Kidney tubule cell (primary cell): ENCODE measurements around the gene CTIF.

Experiments
- DNase-seq: peaks from one replicate; pipeline ENCODE4 v3.0.0-alpha.2; 2018; ENCODE audit warnings: low spot score

The CTIF gene

DNA sequence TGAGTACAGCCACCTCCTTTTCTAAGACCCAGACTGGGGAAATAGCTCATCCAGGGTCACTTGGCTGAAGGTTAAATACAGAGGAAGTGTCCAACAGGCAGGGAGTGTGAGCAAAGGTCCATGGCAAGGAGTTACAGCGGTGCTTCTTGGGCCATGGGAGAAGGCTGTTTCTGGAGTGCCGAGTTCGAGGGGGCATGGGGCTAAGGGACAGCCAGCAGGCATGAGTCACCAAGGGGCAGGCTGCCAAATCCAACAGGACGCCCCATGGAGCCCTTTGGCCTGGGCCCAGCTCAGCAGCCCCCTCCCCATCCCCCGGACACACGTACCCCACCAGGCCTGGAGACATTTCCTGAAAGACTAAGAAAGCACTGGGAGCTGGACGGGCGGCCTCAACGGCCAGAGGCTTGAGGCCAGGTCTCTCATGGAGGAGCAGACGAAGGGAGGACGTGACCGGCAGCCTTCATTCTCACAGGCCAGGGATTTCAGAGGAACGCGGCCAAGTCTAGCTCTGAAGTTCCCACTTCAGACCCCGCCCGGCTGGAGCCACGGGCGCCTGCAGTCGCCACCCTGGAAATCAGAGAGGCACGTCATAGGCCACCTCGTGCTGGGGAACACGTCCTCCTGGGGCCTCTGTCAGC, 251.5 kb downstream of the CTIF start:
- DNase-seq, result no peak

DNA sequence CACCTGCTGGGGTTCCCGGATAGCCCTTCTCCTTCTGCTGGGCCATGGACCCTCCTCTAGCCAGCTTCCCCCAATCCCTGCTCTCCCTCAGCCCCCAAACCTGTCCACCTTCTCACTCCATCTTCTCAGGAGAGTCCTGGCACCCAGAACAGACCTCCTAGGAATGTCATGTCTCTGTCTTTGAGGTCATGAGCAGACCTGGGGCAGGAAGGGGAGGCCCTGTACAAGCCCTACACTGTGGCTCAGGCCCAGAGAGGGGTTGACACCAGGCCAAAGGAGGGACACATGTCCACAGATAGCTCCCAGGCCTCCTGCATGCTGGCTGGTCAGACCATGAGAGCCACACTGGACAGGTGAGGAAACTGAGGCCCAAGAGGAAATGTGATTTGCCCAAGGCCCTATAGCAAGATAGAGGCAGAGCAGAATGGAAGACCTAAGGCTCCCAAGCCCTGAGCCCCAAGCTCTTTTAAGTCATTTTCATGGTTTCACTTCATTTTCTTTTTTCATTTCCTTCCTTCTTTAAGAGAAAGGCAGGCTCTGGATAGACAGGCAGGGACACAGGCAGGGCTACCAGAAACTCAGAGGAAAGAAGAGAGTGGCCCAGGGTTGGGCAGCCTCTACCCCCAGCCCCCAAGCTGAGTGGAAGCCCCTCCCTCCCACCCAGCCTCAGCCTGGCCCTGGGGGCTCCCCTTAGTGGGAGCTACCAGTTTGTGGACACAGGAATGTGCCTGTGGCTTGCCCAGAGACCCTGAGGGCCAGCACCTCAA, 252.2 kb downstream of the CTIF start:
- no peak for DNase-seq

DNA sequence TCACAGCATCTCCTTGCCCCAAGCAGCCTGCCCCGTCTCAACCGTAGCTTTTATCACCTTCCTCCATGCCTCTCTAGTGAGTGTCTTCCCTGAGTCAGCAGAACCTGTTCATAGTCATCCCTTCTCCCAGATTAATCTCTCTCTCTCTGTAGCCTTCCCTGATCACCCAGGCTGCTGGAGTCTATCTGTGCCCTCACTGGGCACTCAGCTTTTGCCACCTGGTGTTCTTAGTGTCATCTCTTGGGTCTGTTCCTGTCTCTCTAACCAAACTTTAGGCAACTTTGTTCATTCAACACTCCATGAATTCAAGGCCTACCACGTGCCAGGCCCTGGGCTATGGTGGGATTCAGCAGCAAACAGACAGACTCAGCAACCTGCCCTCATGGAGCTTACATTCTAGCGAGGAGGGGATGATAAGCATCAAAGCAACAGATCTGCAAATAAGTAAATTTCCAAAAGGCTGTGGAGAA, 252.8 kb downstream of the CTIF start:
- DNase-seq, result peak; percentile 57

DNA sequence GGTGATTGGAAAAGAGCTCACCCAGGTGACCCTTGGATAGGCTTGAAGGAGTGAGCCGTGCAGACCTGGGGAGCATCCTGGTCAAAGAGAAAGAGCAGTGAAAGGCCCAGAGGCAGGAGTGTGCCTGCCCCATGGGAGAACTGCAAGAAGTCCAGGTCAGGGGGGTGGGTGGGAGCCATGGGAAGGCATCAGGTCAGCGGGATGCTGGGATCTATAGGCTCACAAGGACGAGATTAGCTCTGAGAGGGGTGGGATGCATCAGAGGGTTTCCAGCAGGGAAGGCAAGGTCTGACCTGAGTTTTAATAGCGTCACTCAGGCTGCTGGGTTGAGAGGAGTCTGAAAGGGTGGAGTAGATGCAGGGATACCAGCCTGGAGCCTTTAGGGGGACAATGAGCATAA, 253.3 kb downstream of the CTIF start:
- DNase-seq, result no peak

DNA sequence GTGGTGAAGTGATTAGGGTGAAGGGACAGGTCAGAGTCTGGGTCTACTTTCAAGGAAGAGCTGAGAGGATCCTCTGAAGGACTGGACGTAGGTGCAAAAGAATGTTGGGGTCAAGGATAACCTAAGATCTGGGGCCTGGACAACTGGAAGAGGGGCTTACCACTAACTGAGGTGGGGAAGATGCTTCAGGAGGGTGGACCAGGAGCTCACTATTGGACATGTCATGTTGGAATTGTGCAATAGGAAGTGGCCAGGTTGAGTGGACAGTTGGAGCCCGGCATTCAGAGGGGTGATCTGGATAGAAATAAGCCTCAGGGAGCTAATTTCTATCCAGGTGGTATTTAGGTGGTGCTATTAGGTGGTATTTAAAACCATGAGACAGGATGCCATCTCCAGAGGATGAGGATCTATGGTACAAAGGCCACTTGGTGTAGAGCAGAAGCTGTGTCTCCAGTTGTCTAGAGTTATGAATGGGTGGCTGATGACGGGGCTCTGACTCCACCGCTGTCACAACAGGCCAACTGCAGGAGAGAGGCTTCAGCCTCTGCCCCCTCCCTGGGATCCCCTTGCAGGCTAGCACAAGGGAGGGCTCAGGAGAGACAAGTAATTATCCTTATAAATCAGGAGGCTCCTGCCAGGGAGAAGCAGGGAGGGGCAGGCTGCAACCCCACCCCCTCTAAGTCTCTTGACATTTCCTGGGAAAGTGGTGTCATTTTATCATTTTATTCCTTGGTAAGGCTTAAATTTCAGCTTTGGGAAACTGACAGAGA, 254.0 kb downstream of the CTIF start:
- no peak for DNase-seq

DNA sequence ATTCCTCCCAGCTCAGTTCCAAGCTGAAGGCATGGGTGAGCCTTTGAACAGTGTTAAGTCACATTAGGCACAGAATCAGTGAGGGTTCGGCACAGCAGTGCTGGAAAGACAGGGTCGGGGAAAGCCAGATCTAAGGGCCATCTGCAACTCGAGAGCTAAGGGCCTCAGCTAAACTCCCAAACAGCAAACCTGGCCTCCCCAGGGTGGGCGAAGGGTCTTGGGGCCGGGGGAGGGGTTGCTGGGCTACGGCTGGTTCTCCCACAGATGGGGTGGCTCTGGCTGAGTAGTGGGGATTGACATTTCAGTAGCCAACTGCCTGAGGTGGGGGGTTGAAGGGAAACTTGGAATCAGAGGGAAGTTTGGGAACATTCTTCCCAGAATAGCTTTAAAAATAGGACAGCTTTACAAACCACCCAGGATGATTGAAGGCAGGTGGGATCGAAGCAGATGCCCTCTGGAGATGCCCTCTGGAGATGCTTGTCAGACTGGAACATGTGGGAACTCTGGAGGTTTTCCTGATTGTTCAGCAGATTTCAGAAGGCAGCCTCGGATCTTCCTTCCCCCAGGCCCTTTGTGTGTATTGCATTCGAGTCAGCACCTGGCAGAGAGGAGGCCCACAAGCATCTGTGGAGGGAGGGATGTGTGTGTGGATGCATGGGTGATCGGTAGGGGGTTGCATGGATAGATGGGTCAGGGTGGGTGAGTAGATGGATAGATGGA, 255.6 kb downstream of the CTIF start:
- DNase-seq, result no peak

DNA sequence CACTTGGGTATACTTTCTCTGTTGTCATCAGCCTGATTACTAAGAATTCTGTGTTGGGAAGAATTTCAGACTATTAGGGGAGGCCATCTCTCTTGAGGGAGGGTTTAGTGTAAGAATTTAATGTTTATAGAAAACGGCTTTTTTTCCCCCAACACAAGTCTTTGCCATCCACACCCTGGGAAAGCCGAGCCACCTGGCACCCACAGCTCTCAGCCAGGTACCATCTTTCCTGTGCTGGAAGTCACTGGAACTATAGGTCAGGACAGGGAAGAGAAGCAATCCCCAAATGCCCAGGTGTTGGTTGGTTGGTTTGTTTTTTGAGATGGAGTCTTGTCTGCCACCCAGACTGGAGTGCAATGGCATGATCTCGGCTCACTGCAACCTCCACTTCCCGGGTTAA, 256.9 kb downstream of the CTIF start:
- no peak for DNase-seq

DNA sequence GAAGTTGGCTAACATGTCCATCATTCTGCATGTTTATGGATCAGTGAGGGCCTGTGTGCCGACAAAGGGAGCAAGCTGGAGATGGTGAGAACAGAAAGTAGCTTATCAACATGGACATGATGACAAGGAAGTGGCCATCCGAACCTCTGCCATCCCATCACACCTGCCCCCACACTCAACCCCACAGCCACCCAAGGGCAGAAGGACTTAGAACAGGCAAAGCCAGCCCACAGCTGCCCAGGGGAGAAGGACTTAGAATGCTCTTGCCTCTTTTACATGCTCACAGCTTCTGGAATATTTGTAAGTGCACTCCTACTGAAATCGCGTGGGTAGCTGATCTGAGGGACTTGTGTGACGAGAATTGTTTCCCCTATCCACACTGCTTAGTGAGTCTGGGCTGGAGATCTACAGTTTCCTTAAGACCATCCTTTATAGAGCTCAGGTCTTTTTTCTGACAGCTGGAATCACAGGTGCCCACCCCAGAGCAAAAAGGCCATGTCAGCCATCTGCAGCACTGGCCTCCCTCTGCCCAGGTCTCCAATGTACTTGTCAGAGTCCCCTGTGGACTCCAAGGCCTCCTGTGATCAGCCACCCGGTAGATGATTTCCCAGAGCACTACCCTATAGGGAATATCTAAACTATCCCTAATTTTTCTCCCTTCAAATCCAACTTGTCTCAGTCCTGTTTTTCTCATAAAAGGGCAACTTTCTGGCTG, 257.8 kb downstream of the CTIF start:
- DNase-seq, result no peak

DNA sequence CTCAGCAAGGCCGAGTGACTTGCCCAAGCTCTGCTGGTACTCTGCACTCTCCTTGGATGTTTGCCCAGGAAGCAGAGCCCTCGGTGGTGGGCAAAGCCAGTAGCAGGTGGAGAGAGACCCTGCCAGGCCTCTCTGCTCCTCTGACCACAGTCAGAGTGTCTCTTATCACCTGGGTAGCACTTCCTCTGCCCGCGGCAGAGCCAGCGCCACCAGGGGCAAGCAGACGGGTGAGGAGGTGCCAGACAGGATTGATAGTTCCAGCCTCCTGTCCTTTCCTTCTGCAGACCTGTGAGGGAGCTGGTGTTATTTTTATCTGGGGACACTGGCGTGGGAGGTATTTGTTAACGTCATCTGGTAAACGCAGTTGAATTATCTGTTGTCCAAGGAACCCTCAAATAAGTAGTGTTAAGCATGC, 259.0 kb downstream of the CTIF start:
- DNase-seq, result no peak

DNA sequence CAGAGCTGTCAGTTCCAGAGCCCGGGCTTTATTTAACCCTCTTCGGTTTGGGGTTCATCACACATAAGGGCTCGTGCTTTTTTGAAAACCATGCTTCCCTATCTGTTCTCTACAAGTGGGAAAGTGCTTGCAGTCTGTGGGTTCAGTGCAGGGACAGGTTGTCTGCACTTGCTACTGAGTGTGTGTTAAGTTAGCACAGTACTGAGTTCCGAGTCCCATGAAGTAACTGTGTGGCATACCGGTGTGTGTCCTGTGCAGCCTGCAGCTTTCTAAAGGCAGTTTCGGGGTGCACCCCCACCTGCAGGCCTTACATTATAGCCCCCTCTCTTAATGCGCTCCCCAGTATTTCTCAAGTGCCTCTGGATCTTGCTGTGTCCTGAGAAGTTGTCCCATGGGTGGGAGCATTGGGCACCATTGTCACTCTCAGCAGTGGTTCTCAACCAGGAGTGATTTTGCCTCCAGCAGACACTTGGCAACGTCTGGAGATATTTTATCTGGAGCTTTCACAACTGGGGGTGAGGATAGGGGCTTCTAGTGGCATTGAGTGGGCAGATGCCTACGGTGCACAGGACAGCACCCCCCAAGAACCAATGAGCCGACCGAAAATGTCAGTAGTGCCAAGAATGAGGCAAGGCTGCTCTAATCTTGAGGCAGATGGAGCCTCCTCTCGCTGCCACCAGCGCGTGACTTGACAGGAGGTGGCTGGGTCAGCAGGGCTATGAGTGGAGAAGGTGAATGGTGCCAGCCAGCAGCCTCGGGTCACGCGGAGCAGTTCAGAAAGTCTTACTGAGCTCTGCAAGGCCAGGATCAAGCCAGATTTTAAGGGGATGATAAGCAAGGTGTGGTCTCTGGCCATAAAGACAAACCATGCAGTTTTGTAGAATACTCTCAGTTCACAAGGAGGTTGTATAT, 259.8 kb downstream of the CTIF start:
- DNase-seq, result no peak

DNA sequence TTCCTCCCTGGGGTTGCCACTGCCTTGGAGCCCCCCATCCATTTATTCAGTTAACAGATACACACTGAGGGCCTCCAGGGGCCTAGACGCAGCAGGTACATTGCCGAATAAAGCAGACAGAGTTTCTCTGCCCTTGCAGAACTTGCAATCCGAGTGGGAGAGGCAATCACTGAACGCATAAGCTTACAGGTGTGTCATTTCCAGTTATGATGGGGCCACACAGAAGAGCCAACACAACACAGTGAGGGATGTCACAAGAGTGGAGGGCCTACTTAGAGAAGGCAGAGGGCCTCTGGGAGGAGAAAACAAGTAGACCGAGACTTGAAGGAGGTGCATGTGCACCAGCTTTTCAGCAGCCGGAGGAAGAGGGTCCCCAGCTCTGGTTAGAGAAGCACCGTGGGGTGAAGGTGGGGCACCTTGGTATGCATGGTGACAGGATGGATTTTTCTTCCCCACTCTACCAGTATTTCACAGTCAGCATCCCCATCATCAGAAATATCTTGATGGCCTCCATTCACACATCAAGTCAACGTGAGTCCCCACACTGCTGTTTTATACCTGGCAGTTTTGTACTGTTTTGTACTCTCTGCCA, 261.0 kb downstream of the CTIF start:
- DNase-seq, result no peak

DNA sequence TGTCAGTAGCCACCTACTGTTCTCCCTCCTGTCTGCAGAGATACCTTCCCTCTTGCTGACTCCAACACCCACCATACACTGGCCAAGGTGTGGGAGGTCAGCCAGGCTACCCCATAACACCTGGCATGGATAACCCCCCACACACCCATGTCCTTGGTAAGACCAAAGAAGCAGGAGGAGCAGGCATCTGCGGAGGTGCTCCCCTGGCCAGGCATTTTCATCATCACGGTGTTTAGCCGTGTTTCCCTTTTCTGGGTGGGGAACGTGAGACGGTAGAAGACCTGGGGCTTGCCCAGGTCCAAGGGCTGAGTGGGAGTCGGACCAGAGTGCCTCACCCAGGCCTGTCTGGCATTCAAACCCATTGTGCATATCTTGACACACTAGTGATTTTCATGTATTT, 261.6 kb downstream of the CTIF start:
- DNase-seq, result no peak

DNA sequence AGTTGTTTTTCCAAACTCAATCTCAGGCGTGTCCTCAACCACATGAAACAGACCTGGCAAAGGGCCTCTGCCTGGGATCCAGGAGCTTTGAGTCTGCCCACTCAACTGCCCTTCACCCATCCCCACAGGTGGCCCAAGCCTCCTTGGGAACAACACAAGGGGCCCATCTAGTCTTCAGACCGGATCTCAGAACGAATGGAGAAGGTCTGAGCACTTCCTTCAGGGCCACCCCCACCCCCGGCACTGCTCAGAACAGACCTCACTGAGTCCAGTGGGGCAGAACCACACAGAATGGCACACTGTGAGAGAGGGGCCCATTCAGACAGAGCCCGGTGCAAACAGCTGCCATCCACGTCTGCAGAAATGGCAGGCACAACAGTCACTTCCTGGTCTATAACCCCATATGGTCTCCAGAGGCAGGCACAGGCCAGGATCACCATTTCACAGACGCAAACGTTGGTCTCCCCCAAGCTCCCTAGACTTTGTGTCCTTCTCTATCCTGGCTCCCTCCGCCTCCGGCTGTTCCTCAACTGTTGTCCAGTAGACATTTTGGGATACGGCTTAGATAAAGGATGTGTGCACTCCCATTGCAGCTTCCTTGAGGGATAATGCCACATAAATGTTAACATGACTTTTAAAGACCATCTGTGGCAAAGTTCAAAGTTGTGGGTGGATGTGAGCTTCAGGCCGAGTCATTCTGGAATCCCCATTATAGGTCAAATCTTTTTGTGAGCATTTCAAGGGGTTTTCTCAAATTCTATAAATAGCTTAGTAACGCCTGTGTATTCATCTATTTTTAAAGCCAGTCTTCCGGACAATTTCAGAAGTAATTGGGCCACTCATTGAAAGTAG, 262.3 kb downstream of the CTIF start:
- DNase-seq, result no peak

DNA sequence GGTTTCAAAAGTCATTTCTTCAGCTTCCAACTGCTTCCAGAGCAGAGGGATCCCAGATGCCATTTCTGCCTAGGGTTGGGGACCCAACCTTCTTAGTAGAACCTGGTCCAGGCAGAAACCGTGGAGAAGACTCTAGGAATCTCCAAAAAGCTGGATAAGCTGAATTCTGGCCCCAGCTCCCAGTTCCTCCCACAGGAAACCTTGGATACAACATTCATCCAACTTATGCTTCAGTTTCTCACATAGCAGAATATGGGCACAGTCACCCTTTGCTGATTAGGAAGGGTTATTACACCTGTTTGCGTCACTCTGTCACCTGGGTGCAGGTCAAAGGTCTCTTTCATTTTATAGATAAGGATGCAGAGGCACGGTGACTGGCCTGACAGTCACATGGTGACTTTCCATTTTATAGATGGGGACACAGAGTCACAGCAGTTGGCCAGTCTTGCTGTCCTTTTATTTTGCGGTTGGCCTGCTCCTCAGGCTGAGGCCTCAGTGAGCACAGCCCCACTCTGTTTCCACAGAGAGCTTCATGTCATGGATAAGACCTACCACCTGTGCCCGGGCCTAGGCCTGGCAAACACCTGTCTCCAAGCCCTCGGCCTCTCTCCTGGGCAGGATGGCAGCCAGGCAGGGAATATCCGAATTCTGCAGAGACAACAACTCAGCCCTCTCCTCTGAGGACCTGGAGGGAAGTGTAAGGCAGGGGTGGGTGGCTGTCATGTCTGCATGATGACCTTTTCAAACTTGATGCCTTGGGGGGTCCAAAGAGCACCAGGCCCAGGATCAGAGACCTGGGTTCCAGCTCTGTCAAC, 263.1 kb downstream of the CTIF start:
- DNase-seq, result no peak

DNA sequence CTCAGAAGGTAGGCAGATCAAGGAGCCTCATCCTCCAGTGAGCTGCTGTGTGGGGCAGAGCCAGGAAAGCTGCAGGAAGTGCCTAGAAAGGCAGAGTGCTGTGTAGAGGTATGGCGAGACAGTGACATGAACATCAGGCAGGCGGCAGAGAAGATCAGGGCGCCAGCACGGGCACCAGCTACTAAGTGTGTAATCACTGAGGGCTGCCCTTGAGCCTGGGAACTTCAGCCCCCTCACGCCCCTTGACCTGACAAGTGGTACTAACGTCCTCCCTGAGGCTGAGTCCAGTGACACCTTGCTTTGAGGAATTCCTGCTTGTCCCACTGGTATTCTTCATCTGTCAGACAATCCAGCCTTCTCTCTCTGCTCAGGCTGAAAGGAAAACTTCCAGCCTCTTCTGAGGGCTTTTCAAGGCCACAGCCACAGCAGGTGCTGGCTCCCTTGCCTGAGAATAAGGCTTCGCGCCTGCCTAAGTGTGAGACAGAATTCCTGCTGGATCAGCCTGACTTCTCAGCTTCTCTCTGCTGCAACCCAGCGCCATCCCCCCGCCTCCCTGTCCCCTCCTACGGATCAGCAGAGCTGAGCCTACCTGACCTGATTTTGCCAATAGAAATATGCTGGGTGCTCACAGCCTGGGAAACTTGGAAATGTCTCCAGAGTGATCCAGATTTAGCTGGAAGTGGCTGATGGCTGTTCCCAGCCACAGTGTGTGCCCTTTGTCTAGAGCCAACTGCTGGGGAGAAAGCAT, 263.9 kb downstream of the CTIF start:
- no peak for DNase-seq

DNA sequence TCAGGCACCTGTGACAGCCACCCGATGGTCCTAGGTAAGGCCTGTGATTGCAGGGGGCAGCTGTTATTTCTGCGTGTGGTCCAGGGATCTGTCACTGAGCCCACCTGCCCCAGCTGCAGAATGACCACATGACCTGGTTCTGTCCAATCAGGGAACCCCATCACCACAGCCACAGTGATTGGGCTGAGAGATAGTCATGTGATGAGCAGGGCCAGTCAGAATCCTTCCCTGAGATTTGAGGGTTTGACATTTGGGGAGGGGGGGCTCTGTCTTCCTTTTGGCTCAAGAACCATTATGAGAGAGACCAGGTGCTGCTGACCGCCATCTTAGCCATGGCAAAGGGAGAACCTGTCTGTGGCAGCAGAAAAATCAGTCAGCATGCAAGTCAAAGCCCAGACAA, 264.7 kb downstream of the CTIF start:
- DNase-seq, result no peak

DNA sequence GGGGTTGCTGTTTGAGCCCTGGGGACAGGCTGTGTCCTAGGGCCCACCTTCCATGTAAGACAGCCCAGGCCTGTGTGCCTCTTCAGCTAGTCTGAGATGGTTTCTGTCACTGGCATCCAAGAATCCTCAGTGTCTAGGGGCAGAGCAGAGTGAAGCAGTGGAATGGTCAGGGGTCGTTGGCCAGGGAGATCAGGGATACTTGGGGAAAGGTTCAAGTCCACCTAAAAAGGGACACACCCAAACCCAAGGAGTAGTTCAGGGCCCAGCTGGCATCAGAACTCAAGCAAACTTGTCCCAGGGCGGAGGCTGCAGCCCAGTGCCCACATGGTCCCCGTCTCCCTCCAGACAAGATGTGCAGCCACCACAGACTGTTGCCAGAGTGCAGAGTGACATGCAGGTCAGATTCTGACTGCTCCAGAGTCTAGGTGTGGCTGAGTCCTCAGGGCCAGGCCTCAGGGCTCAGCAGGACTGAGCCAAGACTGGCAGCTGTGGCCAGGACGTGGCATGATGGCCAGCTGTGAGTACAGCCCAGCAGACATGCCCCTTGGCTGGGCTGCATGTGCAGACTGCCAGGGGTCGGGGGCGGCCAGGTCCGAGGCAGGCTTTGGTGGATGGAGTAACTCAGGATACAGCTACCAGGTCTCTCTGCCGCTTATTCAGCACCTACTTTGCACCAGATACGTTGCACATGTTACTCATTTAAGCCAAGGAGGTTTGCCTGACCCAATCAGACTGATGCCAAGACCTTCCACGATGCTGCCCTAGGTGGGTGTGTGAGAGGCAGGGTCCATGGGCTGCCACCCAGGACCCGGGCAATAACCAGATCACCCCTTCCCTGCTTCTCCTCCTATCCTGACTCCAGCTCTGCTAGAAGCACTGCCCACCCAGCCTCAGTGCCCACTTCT, 265.4 kb downstream of the CTIF start:
- no peak for DNase-seq
